Activated CD4-positive, alpha-beta T cell treated with anti-CD3 and anti-CD28 coated beads, Interleukin-2, amount 50 U/mL, for 48 hours (primary cell): ENCODE data around the gene AMBP.

Source experiments
- DNase-seq, 2 experiments: peaks; one replicate each; pipeline ENCODE4 v3.0.0-alpha.2; 2020

Gene AMBP

GRCh38 chr9:114078021-114078780 is at the start of gene AMBP:
Gene AMBP, minus strand, starts transcription at chr9:114078300. Its CDS starts 91 bp downstream, at chr9:114078209.
- no peak for DNase-seq

GRCh38 chr9:114126247-114127060 is 48.4 kb upstream of the AMBP start:
- no peak for DNase-seq

- DNase-seq: no peak
These were observed 47.4 kb upstream of the AMBP start for GRCh38 chr9:114125476-114126013.

GRCh38 chr9:114124666-114125475 is 46.8 kb upstream of the AMBP start:
- DNase-seq: no peak

GRCh38 chr9:114124138-114124537 is 46.0 kb upstream of the AMBP start:
- DNase-seq: no peak

GRCh38 chr9:114123031-114123977 is 45.2 kb upstream of the AMBP start:
- no peak for DNase-seq

GRCh38 chr9:114122136-114123027 is 44.3 kb upstream of the AMBP start:
- DNase-seq: no peak

- no peak for DNase-seq
These were observed 43.4 kb upstream of the AMBP start for GRCh38 chr9:114121227-114122135.

GRCh38 chr9:114120192-114121014 is 42.3 kb upstream of the AMBP start:
- DNase-seq: no peak

GRCh38 chr9:114119242-114120191 is 41.4 kb upstream of the AMBP start:
- DNase-seq: no peak

- no peak for DNase-seq
These were observed 40.1 kb upstream of the AMBP start for GRCh38 chr9:114117996-114118830.

- no peak for DNase-seq
These were observed 39.5 kb upstream of the AMBP start for GRCh38 chr9:114117614-114117995.

- no peak for DNase-seq
These were observed 38.1 kb upstream of the AMBP start for GRCh38 chr9:114116126-114116747.

- no peak for DNase-seq
These were observed 37.6 kb upstream of the AMBP start for GRCh38 chr9:114115654-114116125.

GRCh38 chr9:114114364-114114763 is 36.3 kb upstream of the AMBP start:
- no peak for DNase-seq
